GM23338 (cell line): ENCODE measurements around the gene AP1S2. TPM values are rescaled to one million over a fixed set of nuclear protein-coding genes. Genes with fewer than 3 reads are reported as not detected.

ENCODE experiments used
- CREB1 ChIP-seq: fragments of 250-450 bp; sonication (Bioruptor Pico); IDR thresholded peaks from 2 replicates; pipeline ENCODE4 v1.5.0; 2020; ENCODE audit warnings: low read depth, mild to moderate bottlenecking, moderate library complexity
- CTCF ChIP-seq, 2 experiments: fragments of 200-600 bp in 1 of 2; sonication (generic) in 1 of 2; conservative IDR thresholded peaks; 2 replicates each; pipeline versions ENCODE4 v1.5.1 to v1.6.1; 2016 to 2017; ENCODE audit warnings: antibody characterized with exemption in 2 of 2, low read depth in 2 of 2, mild to moderate bottlenecking in 2 of 2, moderate library complexity in 1 of 2
- ETS1 ChIP-seq: IDR thresholded peaks from 2 replicates; pipeline ENCODE4 v1.6.1; 2016; ENCODE audit warnings: antibody characterized with exemption
- EZH2 ChIP-seq: fragments of 200-600 bp; sonication (generic); IDR thresholded peaks from one replicate; pipeline ENCODE4 v1.8.0; 2017; ENCODE audit warnings: antibody characterized with exemption, mild to moderate bottlenecking, low read depth; ENCODE audit not compliant: unreplicated experiment
- EZH2phosphoT487 ChIP-seq: fragments of 200-600 bp; sonication (generic); IDR thresholded peaks from one replicate; pipeline ENCODE4 v1.8.1; 2018; ENCODE audit warnings: antibody characterized with exemption; ENCODE audit not compliant: unreplicated experiment
- JUNB ChIP-seq: IDR thresholded peaks from one replicate; pipeline ENCODE4 v1.6.1; 2016; ENCODE audit warnings: antibody characterized with exemption; ENCODE audit not compliant: unreplicated experiment
- NANOG ChIP-seq: IDR thresholded peaks from 2 replicates; pipeline ENCODE4 v1.6.1; 2016; ENCODE audit warnings: antibody characterized with exemption, borderline replicate concordance
- POLR2AphosphoS5 ChIP-seq: IDR thresholded peaks from 2 replicates; pipeline ENCODE4 v1.6.1; 2016; ENCODE audit warnings: antibody characterized with exemption, low read depth
- ZNF114 ChIP-seq: fragments of 250-450 bp; sonication (Bioruptor Pico); IDR thresholded peaks from 2 replicates; pipeline ENCODE4 v1.5.0; 2020; ENCODE audit warnings: mild to moderate bottlenecking, moderate library complexity
- ZNF331 ChIP-seq: fragments of 250-450 bp; sonication (Bioruptor Pico); IDR thresholded peaks from 2 replicates; pipeline ENCODE4 v1.5.0; 2020; ENCODE audit warnings: low read depth, mild to moderate bottlenecking, moderate library complexity
- ZNF462 ChIP-seq: fragments of 250-450 bp; sonication (Bioruptor Pico); IDR thresholded peaks from 2 replicates; pipeline ENCODE4 v1.5.0; 2020; ENCODE audit warnings: mild to moderate bottlenecking, moderate library complexity
- polyA plus RNA-seq: library from polyadenylated mRNA; unstranded; fragments of >200 nt; fragmentation: Nextera tagmentation; extraction: Ambion mirVana; gene quantifications from 2 replicates; pipeline ENCODE4 v1.2.1, GENCODE V29; 2016
- total RNA-seq: library from RNA; depleted of rRNA; stranded (reverse); fragments of >200 nt; shearing (Covaris generic); gene quantifications from 2 replicates; pipeline ENCODE4 v1.2.3, GENCODE V29; 2014

AP1S2 gene
- total and polyA plus RNA-seq, 2 experiments from 2014 or later: 160 to 251 TPM

- TF ChIP-seq ZNF462 (CRISPR knock-in tag): no peak
- no peak for TF ChIP-seq EZH2phosphoT487
- no peak for TF ChIP-seq ETS1
- no peak for TF ChIP-seq JUNB
- TF ChIP-seq EZH2: no peak
- TF ChIP-seq POLR2AphosphoS5: no peak
- no peak for TF ChIP-seq CTCF (conservative IDR thresholded peaks at IDR 0.05; ENCODE audit: low read depth in 2 of 2)
- TF ChIP-seq ZNF114 (CRISPR knock-in tag): no peak
- TF ChIP-seq CREB1 (CRISPR knock-in tag): no peak
- TF ChIP-seq NANOG: no peak
- TF ChIP-seq ZNF331 (CRISPR knock-in tag): no peak
Observed at GRCh38 chrX:15856222-15856587, 1.6 kb upstream of the AP1S2 start (continued).
